NCI-H2107 treated with DMSO at 0.1 percent for 48 hours (cell line): ENCODE results near the gene PPP6C.
"Not testable (repeated sequence)": the region's sequence is repeated elsewhere in the genome, so short reads cannot be mapped to it uniquely, and the experiment has no call there.

Source experiments
- DNase-seq: peaks from one replicate; lab custom pipeline; 2025; ENCODE audit not compliant: unreplicated experiment; lab: John Stamatoyannopoulos, UW

PPP6C gene

GRCh38 chr9:125142560-125143376, 46.8 kb downstream of the PPP6C start:
- DNase-seq, result no peak

DNA sequence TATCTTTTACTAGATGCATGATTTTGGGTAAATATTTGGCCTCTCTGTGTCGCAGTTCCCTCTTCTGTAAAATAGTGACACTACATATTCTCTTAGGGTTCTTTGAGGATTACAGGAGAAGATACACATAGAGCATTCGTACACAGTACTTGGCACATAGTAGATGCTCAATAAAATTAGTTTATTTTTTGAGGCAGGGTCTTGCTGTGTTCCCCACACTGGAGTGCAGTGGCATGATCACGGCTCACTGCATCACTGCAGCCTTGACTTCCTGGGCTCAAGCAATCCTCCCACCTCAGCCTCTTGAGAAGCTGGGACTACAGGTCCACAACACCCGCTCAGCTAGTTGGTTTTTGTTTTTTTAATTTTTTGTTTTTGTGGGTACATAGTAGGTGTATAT, 47.9 kb downstream of the PPP6C start:
- no peak for DNase-seq

DNA sequence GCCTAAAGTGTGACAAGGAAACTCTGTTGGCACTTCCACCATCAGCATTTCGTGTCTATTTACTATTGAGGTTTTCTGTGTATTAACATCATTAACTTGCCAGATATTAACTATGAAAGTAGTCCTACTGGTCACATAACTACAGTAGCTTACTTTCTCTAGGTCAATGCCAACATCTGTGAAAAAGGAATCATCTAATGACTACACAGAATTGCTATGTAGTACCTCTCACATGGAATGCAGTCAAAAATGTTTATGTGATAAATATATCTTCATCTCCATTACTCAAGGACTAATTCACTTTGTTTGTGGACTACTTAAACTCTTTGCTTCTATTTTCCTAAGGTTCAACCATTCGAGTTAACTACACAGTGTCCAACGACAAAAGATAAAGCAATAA, 48.4 kb downstream of the PPP6C start:
- DNase-seq, result no peak

DNA sequence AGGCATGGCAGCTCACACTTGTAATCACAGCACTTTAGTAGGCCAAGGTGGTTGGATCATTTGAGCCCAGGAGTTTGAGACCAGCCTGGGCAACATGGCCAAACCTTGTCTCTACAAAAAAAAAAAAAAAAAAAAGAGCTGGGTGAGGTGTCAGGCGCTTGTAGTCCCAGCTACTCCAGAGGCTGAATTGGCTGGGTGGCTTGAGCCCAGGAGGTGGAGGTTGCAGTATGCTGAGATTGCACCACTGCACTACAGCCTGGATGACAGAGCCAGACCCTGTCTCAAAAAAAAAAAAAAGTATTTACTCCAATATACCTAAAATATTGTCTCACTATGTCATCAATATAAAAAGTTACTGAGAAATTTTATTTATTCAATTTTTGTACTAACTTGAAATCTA, 49.0 kb downstream of the PPP6C start:
- no peak for DNase-seq

GRCh38 chr9:125137200-125137599, 52.4 kb downstream of the PPP6C start:
- no peak for DNase-seq

- DNase-seq, result no peak
Measured at GRCh38 chr9:125134976-125135375, 54.6 kb downstream of the PPP6C start.

DNA sequence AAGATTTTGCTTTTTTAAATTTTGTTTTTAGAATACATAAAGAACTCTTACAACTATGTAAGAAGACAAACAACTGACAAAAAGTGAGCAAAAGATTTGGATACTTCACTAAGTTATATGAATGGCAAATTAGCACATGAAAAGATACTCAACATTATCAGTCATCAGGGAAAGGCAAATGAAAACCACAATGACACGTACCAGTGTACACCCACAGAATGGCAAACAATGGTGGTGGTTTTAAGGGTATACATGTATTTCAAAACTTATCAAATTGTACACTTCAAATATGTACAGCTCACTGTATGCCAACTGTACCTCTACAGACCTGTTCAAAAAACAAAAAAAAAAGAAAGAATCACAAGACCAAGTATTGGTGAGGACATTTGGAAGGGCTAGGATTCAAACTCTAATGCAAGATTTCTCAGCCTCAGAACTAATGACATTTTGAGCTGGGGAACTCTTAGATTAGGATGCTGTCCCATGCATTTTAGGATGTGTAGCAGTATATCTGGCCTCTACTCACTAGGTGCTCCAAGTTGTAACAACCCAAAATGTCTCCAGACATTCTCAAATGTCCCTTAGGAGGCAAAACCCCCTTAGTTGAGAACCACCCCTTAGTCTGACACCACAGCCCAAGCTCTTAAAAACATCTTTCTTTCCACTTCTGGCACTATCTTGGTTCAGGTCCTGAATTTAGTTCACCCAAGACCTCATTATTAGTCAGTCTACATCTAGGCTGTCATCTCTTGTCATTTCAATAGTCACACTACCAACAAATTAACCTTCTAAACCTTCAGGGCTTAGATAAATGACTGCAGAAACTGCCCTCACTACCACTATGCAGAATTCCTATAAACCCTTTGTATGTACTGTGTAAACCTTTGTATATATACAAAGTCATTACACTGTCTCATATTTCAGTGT, 55.9 kb downstream of the PPP6C start:
- DNase-seq, result no peak

DNA sequence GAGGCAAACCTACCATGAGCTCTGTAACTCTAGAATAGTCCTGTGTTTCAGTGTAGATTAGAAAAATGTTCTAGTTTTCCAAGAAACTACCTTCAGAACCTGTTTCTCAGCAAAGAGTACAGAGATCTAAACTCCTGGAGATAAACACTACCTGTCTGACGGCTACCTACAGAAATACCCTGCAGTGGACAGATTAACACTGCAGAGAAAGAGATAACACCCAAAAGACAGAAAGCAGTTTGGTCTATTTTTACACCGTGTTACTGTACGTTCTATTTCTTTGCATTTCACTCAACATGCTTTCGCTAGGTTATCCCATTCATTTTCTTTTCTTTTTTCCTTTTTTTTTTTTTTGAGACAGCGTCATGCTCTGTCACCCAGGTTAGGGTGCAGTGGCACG, 57.8 kb downstream of the PPP6C start:
- no peak for DNase-seq

DNA sequence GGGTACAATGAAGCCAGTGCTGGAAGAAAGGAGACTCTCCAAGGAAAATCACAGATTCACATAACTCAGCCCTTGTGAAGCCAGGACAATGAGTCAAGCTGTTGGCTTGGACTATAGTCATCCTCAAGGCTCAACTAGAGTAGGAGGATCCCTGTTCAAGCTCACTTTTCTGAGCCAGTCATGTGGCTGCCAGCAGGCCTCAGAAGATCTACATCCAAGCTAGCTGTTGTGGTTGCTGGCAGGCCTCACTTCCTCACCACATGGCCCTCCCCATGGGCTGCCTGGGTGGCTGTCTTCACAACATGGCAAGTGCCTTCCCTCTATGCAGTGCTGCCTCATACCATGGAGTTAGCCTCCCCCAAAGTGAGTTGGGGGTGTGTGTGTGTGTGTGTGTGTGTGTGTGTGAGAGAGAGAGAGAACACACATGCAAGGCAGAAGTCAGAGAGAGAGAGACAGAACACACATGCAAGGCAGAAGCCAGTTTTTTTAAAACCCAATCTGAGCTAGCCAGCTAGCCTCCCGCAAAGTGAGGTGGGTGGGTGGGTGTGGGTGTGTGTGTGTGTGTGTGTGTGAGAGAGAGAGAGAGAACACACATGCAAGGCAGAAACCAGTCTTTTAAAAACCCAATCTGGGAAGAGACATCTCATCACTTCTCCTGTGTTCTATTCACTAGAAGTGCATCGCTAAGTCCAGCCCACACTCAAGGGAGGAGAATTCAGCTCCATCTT, 63.4 kb downstream of the PPP6C start:
- no peak for DNase-seq

GRCh38 chr9:125125523-125125922, 64.1 kb downstream of the PPP6C start:
- no peak for DNase-seq

- peak; percentile 66 for DNase-seq
Measured at GRCh38 chr9:125121146-125121545, 68.5 kb downstream of the PPP6C start.

- DNase-seq, result no peak
Measured at GRCh38 chr9:125119643-125120286, 69.8 kb downstream of the PPP6C start.

DNA sequence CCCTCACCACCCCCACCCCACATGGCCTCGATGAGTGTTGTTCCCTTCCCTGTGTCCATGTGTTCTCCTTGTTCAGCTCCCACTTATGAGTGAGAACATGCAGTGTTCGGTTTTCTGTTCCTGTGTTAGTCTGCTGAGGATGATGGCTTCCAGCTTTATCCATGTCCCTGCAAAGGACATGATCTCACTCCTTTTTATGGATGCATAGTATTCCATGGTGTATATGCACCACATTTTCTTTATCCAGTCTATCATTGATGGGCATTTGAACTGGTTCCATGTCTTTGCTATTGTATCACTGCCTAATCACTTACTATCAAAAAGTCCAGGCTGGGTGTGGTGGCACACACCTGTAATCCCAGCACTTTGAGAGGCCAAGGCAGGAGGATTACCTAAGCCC, 70.9 kb downstream of the PPP6C start:
- not testable (repeated sequence) for DNase-seq

GRCh38 chr9:125114503-125114902, 75.1 kb downstream of the PPP6C start:
- not testable (repeated sequence) for DNase-seq

- no peak for DNase-seq
Measured at GRCh38 chr9:125110464-125110863, 79.1 kb downstream of the PPP6C start.

DNA sequence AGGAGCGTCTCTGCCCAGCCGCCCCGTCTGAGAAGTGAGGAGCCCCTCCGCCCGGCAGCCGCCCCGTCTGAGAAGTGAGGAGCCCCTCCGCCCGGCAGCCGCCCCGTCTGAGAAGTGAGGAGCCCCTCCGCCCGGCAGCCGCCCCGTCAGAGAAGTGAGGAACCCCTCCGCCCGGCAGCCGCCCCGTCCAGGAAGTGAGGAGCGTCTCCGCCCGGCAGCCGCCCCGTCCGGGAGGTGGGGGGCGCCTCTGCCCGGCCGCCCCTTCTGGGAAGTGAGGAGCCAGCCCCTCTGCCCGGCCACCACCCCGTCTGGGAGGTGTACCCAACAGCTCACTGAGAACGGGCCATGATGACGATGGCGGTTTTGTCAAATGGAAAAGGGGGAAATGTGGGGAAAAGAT, 81.1 kb downstream of the PPP6C start:
- not testable (repeated sequence) for DNase-seq

DNA sequence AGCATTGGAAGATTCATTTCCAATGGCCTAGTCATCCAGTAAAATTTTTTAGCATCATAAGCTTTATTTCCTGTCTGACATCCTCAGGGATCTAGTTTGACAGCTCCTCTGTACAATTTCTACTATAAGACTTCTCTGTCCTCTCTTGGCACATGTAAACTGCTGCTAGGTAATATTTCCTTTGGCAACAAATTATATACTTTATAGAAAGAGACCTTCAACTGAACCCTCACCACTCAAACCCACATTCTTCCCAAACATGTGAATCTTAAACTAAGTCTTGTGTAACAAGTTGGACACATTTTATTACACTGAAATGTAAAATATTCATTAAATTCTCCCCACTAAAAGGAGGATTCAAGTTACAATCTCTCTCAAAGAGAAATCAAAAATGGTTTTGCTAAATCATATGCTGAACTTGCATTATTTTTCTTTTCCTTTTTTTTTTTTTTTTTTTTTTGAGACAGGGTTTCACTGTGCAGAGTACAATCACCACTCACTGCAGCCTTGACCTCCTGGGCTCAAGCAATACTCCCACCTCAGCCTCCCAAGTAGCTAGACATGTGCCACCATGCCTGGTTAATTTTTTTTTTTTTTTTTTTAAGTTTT, 83.2 kb downstream of the PPP6C start:
- DNase-seq, result no peak

DNA sequence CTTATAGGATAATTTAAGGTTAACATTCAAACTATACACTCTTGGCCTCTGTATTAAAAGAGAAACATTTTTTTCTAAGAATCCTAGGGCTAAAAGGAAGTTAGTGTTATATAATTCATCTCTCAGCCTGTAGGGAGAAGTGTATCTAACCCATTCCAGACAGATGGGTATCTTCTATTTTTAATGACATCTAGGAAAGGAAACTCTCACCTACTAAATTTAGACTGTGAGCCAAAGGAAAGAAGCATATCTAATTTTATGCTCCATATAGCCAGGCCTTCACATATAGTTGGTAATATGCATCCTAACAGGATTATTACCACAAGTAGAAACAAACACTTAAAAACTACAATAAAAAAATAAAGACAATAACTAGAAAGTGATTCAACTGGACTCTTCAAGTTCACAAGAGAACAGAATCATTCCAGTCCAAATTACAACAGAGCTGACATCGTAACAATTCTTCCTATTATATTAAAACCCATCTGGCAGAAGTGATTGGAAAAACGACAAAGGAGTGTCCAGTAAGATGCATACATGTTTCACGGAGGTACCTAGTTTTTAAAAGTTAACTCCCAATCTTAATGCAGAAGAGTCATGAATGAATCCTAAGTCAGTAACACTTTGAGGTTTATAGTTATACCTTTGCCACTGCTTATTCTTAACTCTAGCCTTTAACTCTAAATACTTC, 85.7 kb downstream of the PPP6C start:
- no peak for DNase-seq

- DNase-seq, result no peak
Measured at GRCh38 chr9:125103021-125103420, 86.6 kb downstream of the PPP6C start.

GRCh38 chr9:125100822-125101221, 88.8 kb downstream of the PPP6C start:
- no peak for DNase-seq
